Medulla oblongata (tissue), 1 donor: Measurements from ENCODE around the gene MSRB3.
"Not testable (repeated sequence)": the region's sequence is repeated elsewhere in the genome, so short reads cannot be mapped to it uniquely, and the experiment has no call there.

Experiments used
- DNase-seq: peaks from one replicate; pipeline ENCODE4 v3.0.0-alpha.2; 2015; ENCODE audit errors: extremely low spot score

The MSRB3 gene

GRCh38 chr12:65457341-65457740 lies 178.9 kb downstream of the MSRB3 start:
- not testable (repeated sequence) for DNase-seq

DNA sequence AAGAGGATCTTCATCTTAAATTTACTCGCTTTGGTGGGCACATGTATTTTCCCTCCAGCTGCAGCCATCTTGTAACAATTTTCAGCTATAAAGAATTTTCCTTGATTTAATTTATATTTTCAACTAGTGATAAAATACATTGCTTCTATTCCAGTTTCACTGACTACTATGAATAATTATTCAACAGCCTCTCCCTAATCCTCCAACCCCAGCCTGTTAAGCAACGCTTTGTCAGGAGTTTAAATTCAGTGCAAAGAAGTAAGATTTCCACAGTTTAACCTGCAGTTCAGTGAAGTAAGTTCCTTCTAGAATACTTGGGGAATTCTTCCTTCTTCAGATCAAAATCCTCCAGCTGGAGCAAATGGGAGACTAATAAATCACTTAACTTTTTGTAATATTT lies 180.2 kb downstream of the MSRB3 start:
- no peak for DNase-seq

GRCh38 chr12:65459545-65459944 lies 181.1 kb downstream of the MSRB3 start:
- DNase-seq, result no peak

GRCh38 chr12:65460063-65460462 lies 181.6 kb downstream of the MSRB3 start:
- DNase-seq, result no peak

DNA sequence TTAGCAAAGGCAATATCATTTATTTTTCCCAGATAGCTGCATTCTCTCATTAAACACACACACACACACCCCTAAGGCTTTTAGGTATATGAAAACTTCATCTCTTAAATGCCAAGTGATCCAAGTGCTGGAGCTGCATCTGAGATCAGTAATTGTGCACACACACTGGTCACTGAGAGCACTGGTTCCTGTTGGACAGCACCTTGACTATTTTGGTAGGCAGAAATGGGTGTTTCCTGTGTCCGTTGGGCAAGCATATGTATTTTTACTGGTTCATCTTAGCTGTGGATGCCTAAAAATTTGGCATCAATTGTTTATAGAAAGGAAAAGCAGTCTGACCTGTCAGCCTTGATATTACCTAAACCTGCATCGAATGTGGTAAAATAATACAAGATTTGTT lies 182.5 kb downstream of the MSRB3 start:
- no peak for DNase-seq

- DNase-seq, result no peak
Measured at GRCh38 chr12:65462484-65462883, 184.0 kb downstream of the MSRB3 start.

DNA sequence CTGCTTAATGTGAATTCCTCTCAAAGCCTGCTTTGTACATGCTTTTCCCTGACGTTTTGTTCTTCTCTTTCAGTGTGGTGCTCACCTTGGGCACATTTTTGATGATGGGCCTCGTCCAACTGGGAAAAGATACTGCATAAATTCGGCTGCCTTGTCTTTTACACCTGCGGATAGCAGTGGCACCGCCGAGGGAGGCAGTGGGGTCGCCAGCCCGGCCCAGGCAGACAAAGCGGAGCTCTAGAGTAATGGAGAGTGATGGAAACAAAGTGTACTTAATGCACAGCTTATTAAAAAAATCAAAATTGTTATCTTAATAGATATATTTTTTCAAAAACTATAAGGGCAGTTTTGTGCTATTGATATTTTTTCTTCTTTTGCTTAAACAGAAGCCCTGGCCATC lies 184.6 kb downstream of the MSRB3 start:
- no peak for DNase-seq

DNA sequence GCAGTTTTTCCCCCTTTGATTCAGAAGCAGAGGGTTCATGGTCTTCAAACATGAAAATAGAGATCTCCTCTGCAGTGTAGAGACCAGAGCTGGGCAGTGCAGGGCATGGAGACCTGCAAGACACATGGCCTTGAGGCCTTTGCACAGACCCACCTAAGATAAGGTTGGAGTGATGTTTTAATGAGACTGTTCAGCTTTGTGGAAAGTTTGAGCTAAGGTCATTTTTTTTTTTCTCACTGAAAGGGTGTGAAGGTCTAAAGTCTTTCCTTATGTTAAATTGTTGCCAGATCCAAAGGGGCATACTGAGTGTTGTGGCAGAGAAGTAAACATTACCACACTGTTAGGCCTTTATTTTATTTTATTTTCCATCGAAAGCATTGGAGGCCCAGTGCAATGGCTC lies 185.1 kb downstream of the MSRB3 start:
- DNase-seq, result no peak

GRCh38 chr12:65464930-65465329 lies 186.4 kb downstream of the MSRB3 start:
- DNase-seq, result no peak

DNA sequence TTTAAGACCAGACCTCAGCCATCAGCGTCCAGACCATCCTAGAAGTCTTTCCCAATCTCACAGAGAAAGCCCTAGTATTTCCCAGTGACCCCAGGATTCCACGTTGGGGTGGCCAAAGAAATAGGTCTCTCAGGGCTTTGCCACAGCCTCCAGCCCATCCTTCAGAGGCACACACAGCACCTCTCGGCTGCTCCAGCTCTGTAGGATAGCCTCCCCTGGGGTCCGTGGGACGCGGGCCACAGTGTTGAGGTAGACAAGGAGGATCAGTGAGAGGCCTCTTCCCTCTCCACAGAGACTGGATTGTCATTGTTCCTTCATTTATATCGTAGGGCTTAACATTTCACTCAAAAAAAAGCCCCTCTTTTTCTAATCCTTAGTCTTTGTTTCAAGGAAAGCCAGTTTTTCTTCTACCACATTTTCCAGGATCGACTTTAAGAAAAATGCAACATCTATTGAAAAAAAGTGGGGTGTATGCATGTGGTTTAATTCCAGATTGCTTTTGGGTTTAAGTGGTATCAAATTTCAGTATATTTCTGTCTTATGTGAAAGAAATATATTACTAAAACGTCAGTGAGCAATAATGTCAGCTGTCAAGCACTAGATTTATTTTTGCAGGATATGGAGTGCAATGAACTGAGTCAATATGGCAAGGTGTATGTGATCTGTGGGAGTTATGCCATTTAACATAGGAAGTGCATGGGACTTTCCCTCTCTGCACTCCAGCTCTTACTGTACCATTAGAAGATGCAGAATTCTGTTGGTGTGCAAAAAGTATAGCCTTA lies 187.5 kb downstream of the MSRB3 start:
- no peak for DNase-seq

DNA sequence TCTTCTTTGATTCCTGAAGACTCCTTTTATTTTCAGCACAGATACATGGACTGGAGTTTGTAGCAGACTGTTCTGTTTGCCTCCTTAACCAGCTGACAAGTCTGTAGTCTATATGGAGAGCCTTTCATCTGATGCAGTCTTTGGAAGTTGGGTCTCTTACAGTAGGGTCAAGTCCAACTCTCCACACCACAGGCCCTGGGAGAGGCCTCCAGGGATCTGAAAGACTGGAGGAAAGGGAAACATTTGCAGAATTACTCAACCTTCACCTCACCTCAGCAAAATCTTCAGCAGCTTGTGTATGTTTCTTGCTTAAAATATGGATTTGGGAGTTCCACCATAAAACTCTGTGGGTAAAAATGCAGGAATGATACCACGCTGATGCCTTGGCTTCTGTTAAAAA lies 188.4 kb downstream of the MSRB3 start:
- DNase-seq, result no peak

DNA sequence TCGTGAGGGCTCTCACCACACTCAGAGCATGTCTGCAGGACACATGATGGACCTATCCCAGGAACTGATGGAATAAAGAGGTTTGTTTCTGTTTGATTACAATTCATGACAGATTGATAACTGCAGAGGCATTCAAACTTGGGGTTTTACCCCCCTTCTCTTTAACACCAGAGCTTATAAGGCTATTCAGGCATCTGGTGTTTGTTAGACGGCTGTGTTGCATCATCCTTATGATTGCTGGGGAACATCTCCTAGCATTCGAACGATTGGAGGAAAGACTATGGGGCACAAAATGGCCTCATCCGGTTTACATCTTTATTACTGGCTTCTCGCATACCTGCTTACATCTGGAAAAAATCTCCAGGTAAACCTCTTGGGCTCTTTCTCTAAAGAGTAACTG lies 191.8 kb downstream of the MSRB3 start:
- DNase-seq, result no peak

DNA sequence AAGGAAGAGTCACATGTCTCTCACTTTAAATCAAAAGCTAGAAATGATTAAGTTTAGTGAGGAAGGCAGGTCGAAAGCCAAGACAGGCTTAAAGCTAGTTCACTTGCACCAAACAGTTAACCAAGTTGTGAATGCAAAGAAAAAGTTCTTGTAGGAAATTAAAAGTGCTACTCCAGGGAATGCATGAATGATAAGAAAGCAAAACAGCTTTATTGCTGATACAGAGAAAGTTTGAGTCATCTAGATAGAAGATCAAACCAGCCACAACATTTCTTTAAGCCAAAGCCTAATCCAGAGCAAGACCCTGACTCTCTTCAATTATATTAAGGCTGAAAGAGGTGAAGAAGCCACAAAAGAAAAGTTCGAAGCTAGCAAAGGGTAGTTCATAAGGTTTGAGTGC lies 193.6 kb downstream of the MSRB3 start:
- no peak for DNase-seq

- no peak for DNase-seq
Measured at GRCh38 chr12:65474831-65475230, 196.3 kb downstream of the MSRB3 start.

DNA sequence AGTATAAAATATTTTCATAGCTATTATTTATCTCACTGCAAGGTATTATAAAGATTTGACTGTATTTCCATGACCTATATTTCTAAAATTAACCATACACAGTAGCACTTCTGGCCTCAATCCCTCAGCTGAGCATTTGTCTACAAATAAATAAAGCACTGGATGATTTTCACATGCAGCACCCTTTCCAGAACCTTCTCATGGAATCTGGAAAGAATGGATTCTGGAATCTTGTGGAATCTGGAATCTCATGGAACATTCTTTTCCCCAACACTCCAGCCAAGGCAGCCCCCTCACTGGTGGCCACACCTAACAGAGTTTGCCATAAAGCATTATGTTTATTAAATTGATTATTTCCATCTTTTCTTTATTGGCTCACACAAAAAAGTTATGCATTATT lies 199.2 kb downstream of the MSRB3 start:
- DNase-seq, result no peak

DNA sequence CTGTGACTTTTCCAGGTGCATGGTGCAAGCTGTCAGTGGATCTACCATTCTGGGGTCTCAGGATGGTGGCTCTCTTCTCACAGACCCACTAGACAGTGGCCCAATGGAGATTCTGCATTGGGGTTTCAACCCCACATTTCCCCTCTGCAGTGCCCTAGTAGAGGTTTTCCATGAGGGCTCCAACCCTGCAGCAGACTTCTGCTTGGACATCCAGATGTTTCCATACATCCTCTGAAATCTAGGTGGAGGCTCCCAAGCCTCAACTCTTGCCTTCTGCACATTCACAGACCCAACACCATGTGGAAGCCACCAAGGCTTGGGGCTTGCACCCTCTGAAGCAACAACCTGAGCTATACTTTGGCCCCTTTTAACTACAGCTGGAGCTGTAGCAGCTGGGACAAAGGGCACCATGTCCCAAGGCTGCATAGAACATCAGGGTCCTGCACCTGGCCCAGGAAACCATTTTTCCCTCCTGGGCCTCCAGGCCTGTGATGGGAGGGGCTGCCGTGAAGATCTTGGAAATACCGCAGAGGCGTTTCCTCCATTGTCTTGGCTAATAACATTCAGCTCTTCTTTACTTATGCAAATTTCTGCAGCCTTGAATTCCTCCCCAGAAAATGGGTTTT lies 205.5 kb downstream of the MSRB3 start:
- not testable (repeated sequence) for DNase-seq

GRCh38 chr12:65488197-65488596 lies 209.7 kb downstream of the MSRB3 start:
- DNase-seq, result no peak

GRCh38 chr12:65490250-65490649 lies 211.8 kb downstream of the MSRB3 start:
- no peak for DNase-seq

GRCh38 chr12:65492998-65493912 lies 214.8 kb downstream of the MSRB3 start:
- DNase-seq, result no peak

- DNase-seq, result no peak
Measured at GRCh38 chr12:65493913-65494245, 215.4 kb downstream of the MSRB3 start.

DNA sequence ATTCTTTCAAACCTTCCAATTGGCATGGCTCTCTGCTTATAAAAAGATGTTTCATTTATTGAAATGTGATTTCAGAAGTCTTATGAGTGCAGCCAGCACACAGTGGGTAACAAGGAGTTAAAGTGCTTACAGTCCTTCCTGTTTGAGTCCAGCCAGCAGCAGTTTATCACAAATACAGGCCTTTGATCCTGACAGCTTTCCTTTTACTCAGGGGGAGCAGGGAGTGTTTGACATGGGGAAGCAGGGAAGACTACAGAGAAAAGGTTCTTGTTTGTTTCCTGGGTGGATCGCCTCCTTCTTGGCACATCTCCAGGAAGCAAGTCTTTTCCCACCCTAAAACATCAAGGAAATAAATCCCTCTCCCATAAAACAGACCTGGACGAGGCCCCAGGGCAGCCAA lies 216.1 kb downstream of the MSRB3 start:
- DNase-seq, result no peak

DNA sequence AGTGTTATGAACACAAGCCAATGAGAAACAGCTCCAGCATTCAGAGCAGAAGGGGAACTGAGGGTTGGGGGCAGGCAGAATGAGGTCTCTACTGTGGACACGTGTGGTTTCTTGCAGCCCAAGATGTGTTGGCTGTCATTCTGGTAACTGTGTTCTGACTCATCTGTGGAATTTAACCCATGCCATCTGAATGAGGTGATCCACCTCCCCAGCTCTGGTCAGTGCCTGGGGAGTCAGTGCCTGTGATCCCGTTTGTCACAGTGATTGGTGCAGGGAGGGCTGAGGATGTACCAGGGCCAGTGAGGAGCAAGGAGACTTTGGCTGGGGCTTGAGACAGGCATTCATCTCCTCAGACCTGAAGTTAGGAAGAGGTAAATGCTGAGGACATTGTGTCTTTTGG lies 216.8 kb downstream of the MSRB3 start:
- DNase-seq, result no peak

- no peak for DNase-seq
Measured at GRCh38 chr12:65496617-65497016, 218.1 kb downstream of the MSRB3 start.
